ENCODE results near the gene NUDCD2.

DNA sequence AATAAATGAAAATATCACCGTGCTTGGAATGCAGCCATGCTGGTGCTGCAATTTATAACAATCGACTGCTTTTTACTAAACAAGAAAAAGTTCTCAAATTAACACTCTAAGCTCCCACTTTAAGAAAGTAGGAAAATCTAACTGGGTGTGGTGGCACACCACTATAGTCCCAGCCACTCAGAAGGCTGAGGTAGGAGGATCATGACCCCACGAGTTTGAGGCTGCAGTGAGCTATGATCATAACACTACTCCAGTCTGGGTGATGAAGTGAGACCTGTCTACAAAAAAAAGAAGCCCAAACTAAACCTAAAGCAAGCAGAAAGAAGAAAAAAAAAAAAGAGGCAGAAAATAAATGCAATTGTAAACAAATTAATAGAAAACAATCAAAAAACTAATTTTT lies 12.0 kb downstream of the NUDCD2 start:
- TF ChIP-seq, protein P1, sequence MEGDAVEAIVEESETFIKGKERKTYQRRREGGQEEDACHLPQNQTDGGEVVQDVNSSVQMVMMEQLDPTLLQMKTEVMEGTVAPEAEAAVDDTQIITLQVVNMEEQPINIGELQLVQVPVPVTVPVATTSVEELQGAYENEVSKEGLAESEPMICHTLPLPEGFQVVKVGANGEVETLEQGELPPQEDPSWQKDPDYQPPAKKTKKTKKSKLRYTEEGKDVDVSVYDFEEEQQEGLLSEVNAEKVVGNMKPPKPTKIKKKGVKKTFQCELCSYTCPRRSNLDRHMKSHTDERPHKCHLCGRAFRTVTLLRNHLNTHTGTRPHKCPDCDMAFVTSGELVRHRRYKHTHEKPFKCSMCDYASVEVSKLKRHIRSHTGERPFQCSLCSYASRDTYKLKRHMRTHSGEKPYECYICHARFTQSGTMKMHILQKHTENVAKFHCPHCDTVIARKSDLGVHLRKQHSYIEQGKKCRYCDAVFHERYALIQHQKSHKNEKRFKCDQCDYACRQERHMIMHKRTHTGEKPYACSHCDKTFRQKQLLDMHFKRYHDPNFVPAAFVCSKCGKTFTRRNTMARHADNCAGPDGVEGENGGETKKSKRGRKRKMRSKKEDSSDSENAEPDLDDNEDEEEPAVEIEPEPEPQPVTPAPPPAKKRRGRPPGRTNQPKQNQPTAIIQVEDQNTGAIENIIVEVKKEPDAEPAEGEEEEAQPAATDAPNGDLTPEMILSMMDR (IDR thresholded peaks at IDR 0.05; ENCODE audit: borderline replicate concordance, extremely low read depth, low read length, poor library complexity, severe bottlenecking), result no peak
- no peak for TF ChIP-seq EZH2 (IDR thresholded peaks at IDR 0.05; ENCODE audit: borderline replicate concordance, low read depth, low read length, severe bottlenecking)

Measured in DND-41 (cell line).